ENCODE results near the gene LLGL1.

GRCh38 chr17:18201108-18201507 lies 24.3 kb upstream of the LLGL1 start:
- TF ChIP-seq CTCF (IDR thresholded peaks at IDR 0.05) (no peak), EZH2 (IDR thresholded peaks at IDR 0.05; ENCODE audit: borderline replicate concordance, insufficient read depth, low read depth, low read length, poor library complexity, severe bottlenecking) (no peak)

All from B cell (primary cell).